ENCODE results near the gene LAMC3. TPM values are rescaled to one million over a fixed set of nuclear protein-coding genes. Genes with fewer than 3 reads are reported as not detected.

LAMC3 gene
- total RNA-seq, 1 experiment from 2014 or later, result 0.36 TPM

DNA sequence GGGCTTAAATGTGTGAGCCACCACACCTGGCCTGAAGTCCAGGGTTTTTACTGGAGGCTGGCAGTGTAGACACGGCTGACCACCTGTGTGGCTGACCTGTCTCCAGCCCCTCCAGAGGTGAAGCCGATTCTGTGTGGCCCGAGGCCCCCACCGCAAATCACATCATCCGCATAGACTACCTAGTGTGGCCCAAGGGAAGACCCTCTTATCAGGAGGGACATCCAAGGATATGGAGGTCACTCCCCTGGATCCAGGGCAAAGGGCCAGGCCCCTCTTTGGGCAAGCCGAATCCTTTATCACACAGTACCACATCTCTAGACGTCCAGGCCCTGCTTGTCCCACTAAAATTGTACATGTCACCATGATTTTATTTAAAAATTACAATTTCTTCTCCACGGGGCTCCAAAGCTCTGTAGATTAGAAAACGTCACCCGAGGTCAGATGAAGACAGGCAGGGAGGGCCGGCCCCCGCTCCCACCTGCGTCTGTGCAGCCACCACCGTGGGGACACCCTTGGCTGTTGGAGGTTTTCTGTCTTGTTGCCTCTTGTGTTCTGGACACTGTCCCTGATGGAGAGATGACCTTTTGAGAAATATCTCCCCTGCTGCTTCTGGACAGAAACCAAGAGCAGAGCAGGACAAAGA lies 20.1 kb downstream of the LAMC3 start:
- Histone ChIP-seq H3K9me3 (no peaks in the 10 kb centered on the region), H3K4me3 (ENCODE audit: low read depth, low read length) (no peak overlapping the region), H3K4me1 (no peaks in the 10 kb centered on the region), H3K27me3 (replicated peaks; ENCODE audit: control insufficient read depth, insufficient read depth, low read length) (no peaks in the 10 kb centered on the region; the same call in 1 of the 2 replicates), H3K36me3 (ENCODE audit: control insufficient read depth, insufficient read depth, low read length) (no peaks in the 10 kb centered on the region)
- no peak overlapping the region for H3K4me3 Mint-ChIP-seq (ENCODE audit: unreplicated experiment)
- DNase-seq, result no peak
- POLR2A ChIA-PET, result no interaction called here
- CTCF ChIA-PET, result interaction anchor here (0.7 kb wide), 1 partner anchor 20 kb away, joined by 5 read pairs; no protein-coding TSS in a partner anchor
- H3K9me3 Mint-ChIP-seq (ENCODE audit: unreplicated experiment), result no peaks in the 10 kb centered on the region
- intact Hi-C loops (cut with micrococcal nuclease; ENCODE audit: unreplicated experiment), result no loop called here
- no peaks in the 10 kb centered on the region for H3K36me3 Mint-ChIP-seq (ENCODE audit: insufficient read depth, unreplicated experiment)
- TF ChIP-seq, protein P1, sequence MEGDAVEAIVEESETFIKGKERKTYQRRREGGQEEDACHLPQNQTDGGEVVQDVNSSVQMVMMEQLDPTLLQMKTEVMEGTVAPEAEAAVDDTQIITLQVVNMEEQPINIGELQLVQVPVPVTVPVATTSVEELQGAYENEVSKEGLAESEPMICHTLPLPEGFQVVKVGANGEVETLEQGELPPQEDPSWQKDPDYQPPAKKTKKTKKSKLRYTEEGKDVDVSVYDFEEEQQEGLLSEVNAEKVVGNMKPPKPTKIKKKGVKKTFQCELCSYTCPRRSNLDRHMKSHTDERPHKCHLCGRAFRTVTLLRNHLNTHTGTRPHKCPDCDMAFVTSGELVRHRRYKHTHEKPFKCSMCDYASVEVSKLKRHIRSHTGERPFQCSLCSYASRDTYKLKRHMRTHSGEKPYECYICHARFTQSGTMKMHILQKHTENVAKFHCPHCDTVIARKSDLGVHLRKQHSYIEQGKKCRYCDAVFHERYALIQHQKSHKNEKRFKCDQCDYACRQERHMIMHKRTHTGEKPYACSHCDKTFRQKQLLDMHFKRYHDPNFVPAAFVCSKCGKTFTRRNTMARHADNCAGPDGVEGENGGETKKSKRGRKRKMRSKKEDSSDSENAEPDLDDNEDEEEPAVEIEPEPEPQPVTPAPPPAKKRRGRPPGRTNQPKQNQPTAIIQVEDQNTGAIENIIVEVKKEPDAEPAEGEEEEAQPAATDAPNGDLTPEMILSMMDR (IDR thresholded peaks at IDR 0.05; ENCODE audit: insufficient read depth in 1 of 2, low read depth in 1 of 2, low read length in 1 of 2, severe bottlenecking in 1 of 2, unreplicated experiment in 1 of 2), result no peak
- no peak overlapping the region for H3K27ac Mint-ChIP-seq (ENCODE audit: unreplicated experiment)
- no peaks in the 10 kb centered on the region for H3K4me1 Mint-ChIP-seq (ENCODE audit: low read depth, unreplicated experiment)
- peaks cover 14% of the 10 kb centered on the region for H3K27me3 Mint-ChIP-seq (ENCODE audit: insufficient read depth, unreplicated experiment)
- BruUV-seq (replicated peaks), result no TSS peak

DNA sequence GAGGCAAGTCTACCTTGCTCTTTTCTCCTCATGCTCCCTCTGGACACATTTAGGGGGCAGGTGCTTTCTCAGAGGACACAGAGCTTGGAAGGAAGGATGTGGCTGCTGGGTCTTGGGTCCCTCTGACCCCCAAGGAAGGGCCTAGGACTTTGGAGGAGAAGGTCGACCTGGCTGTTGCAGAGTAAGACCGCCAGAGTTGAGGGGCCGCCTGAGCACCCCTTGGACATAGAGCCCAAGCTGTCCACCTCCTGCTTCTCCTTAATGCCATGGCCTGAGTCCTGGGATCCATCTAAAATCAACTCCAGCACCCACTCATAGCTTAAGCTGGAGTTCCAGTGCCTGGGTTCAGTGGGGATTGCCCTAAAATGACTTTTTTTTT lies 20.6 kb downstream of the LAMC3 start:
- Histone ChIP-seq H3K9me3 (no peaks in the 10 kb centered on the region), H3K4me1 (no peaks in the 10 kb centered on the region), H3K36me3 (ENCODE audit: control insufficient read depth, insufficient read depth, low read length) (no peaks in the 10 kb centered on the region), H3K4me3 (ENCODE audit: low read depth, low read length) (no peak overlapping the region), H3K27me3 (replicated peaks; ENCODE audit: control insufficient read depth, insufficient read depth, low read length) (no peaks in the 10 kb centered on the region; the same call in 1 of the 2 replicates)
- H3K4me1 Mint-ChIP-seq (ENCODE audit: low read depth, unreplicated experiment), result no peaks in the 10 kb centered on the region
- no peaks in the 10 kb centered on the region for H3K36me3 Mint-ChIP-seq (ENCODE audit: insufficient read depth, unreplicated experiment)
- H3K4me3 Mint-ChIP-seq (ENCODE audit: unreplicated experiment), result no peak overlapping the region
- ChIA-PET POLR2A (no interaction called here), CTCF (interaction anchor here (0.7 kb wide), 1 partner anchor 20 kb away, joined by 5 read pairs; no protein-coding TSS in a partner anchor)
- H3K9me3 Mint-ChIP-seq (ENCODE audit: unreplicated experiment), result no peaks in the 10 kb centered on the region
- DNase-seq, result no peak
- H3K27ac Mint-ChIP-seq (ENCODE audit: unreplicated experiment), result no peak overlapping the region
- peaks cover 14% of the 10 kb centered on the region for H3K27me3 Mint-ChIP-seq (ENCODE audit: insufficient read depth, unreplicated experiment)
- intact Hi-C loops (cut with micrococcal nuclease; ENCODE audit: unreplicated experiment), result no loop called here
- BruUV-seq (replicated peaks), result no TSS peak
- TF ChIP-seq, protein P1 (IDR thresholded peaks at IDR 0.05; ENCODE audit: insufficient read depth in 1 of 2, low read depth in 1 of 2, low read length in 1 of 2, severe bottlenecking in 1 of 2, unreplicated experiment in 1 of 2), result no peak

DNA sequence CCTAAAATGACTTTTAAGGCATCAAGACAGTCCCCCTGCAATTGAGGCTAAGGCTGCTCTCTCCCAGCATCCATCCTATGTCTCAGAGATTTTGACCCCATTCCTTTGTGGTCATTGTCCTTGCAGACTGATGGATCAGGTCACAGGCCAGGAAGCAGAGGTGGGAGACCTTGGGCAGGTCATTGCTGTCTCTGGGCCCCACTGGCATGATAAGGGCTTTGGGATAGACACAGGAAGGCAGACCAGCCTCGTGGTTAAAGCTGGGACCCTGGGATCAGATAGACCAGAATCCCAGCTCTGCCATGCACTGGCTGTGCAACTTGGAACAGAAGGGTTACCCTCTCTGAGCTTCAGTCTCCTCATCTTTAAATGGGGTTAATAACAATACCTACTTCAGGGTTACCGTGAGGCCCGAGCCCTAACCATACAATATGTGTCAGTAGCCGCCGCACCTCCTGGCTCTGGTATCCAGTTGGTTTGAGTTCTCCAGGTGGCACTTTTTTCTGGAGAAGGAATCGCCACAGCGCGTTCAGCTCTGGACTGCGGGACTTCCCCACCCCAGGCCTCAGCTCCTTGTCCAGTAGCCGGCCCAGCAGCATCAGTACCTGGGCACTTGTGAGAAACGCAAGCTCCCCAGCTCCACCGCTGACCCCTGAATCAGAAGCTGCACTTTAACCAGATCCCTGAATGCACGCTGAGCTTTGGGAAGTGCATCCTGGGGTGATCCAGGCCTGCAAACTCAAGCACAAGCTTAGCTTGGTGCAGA lies 21.4 kb downstream of the LAMC3 start:
- intact Hi-C loops (cut with micrococcal nuclease; ENCODE audit: unreplicated experiment), result no loop called here
- TF ChIP-seq, protein P1 (IDR thresholded peaks at IDR 0.05; ENCODE audit: insufficient read depth in 1 of 2, low read depth in 1 of 2, low read length in 1 of 2, severe bottlenecking in 1 of 2, unreplicated experiment in 1 of 2), result no peak
- peaks cover 13% of the 10 kb centered on the region for H3K27me3 Mint-ChIP-seq (ENCODE audit: insufficient read depth, unreplicated experiment)
- POLR2A ChIA-PET, result no interaction called here
- Histone ChIP-seq H3K27me3 (replicated peaks; ENCODE audit: control insufficient read depth, insufficient read depth, low read length) (no peaks in the 10 kb centered on the region), H3K9me3 (no peaks in the 10 kb centered on the region), H3K4me1 (no peaks in the 10 kb centered on the region), H3K36me3 (ENCODE audit: control insufficient read depth, insufficient read depth, low read length) (no peaks in the 10 kb centered on the region), H3K4me3 (ENCODE audit: low read depth, low read length) (no peak overlapping the region)
- H3K9me3 Mint-ChIP-seq (ENCODE audit: unreplicated experiment), result no peaks in the 10 kb centered on the region
- DNase-seq, result no peak
- CTCF ChIA-PET, result interaction anchor here (0.9 kb wide), 1 partner anchor 16 kb away, joined by 4 read pairs; no protein-coding TSS in a partner anchor
- no peak overlapping the region for H3K4me3 Mint-ChIP-seq (ENCODE audit: unreplicated experiment)
- H3K4me1 Mint-ChIP-seq (ENCODE audit: low read depth, unreplicated experiment), result no peaks in the 10 kb centered on the region
- H3K36me3 Mint-ChIP-seq (ENCODE audit: insufficient read depth, unreplicated experiment), result no peaks in the 10 kb centered on the region
- BruUV-seq (replicated peaks), result no TSS peak
- no peak overlapping the region for H3K27ac Mint-ChIP-seq (ENCODE audit: unreplicated experiment)
